Measurements from ENCODE around the gene GABARAP.

GABARAP gene

GRCh38 chr17:7241783-7242716, at the start of gene GABARAP:
Gene GABARAP, minus strand, starts transcription at chr17:7242449. Its CDS starts 119 bp downstream, at chr17:7242330.
- DNase-seq = peak; percentile 88

GRCh38 chr17:7290685-7291084, 48.4 kb upstream of the GABARAP start:
- no peak for DNase-seq

GRCh38 chr17:7290166-7290565, 47.9 kb upstream of the GABARAP start:
- DNase-seq = no peak

GRCh38 chr17:7289256-7290032, 47.2 kb upstream of the GABARAP start:
- no peak for DNase-seq

GRCh38 chr17:7285679-7286078, 43.4 kb upstream of the GABARAP start:
- DNase-seq = no peak

GRCh38 chr17:7284911-7285310, 42.7 kb upstream of the GABARAP start:
- no peak for DNase-seq

- DNase-seq = no peak
These were observed 41.4 kb upstream of the GABARAP start for GRCh38 chr17:7283471-7284216.

GRCh38 chr17:7282752-7283321, 40.6 kb upstream of the GABARAP start:
- no peak for DNase-seq

GRCh38 chr17:7281953-7282751, 39.9 kb upstream of the GABARAP start:
- DNase-seq = peak; percentile 37

- peak; percentile 92 for DNase-seq
These were observed 39.1 kb upstream of the GABARAP start, which contains the start of gene SLC2A4 for GRCh38 chr17:7281074-7281952. Gene SLC2A4, plus strand, starts transcription at chr17:7281718. Its CDS starts 217 bp downstream, at chr17:7281935.

GRCh38 chr17:7280519-7281073, 38.3 kb upstream of the GABARAP start:
- DNase-seq = peak; percentile 92

- DNase-seq = no peak
These were observed 37.2 kb upstream of the GABARAP start for GRCh38 chr17:7279448-7279847.

- DNase-seq = no peak
These were observed 24.5 kb upstream of the GABARAP start for GRCh38 chr17:7266784-7267183.

GRCh38 chr17:7263801-7264078, 21.5 kb upstream of the GABARAP start:
- DNase-seq = no peak

- peak; percentile 45 for DNase-seq
These were observed 20.9 kb upstream of the GABARAP start for GRCh38 chr17:7262935-7263800.

- peak; percentile 90 for DNase-seq
These were observed 20.1 kb upstream of the GABARAP start, which contains the start of gene CLDN7 for GRCh38 chr17:7262192-7262934. Gene CLDN7, minus strand, starts transcription at chr17:7262478. Its CDS starts 435 bp downstream, at chr17:7262043.

GRCh38 chr17:7261379-7262191, 19.3 kb upstream of the GABARAP start:
- DNase-seq = peak; percentile 24
